ENCODE measurements around the gene SOCS3. TPM values are rescaled to one million over a fixed set of nuclear protein-coding genes. Genes with fewer than 3 reads are reported as not detected.
"Not testable (repeated sequence)": the region's sequence is repeated elsewhere in the genome, so short reads cannot be mapped to it uniquely, and the experiment has no call there.

SOCS3 gene
- polyA plus RNA-seq, 6 donors from 2014 or later = 4.7 to 29.1 (median 15.2) TPM

- peaks cover 0 to 16% (median 12%) of the 10 kb centered on the region in 7 donors for H3K9me3 Mint-ChIP-seq
These were observed 50.1 kb downstream of the SOCS3 start for GRCh38 chr17:78309659-78310255.

GRCh38 chr17:78307887-78308638, 51.8 kb downstream of the SOCS3 start:
- DNase-seq (no peak), ATAC-seq (ENCODE audit: low read depth in 2 of 2) (no peak)
- Mint-ChIP-seq H3K9me3 (peaks cover 0 to 16% (median 12%) of the 10 kb centered on the region in 7 donors), H3K27ac (peak overlapping the region in 1 of 6 donors; percentile 14), H3K4me1 (peaks cover 0 to 8% (median 3%) of the 10 kb centered on the region in 3 donors), H3K4me3 (no peak overlapping the region), H3K27me3 (peaks cover 0 to 17% (median 5%) of the 10 kb centered on the region in 3 donors), H3K36me3 (no peaks in the 10 kb centered on the region)

More at GRCh38 chr17:78309659-78310255, 50.1 kb downstream of the SOCS3 start:
- ATAC-seq (ENCODE audit: low read depth in 2 of 2); H3K4me3 Mint-ChIP-seq; H3K27ac Mint-ChIP-seq; DNase-seq; H3K36me3 Mint-ChIP-seq: not testable (repeated sequence)
- Mint-ChIP-seq H3K4me1 (peaks cover 0 to 17% (median 12%) of the 10 kb centered on the region in 3 donors), H3K27me3 (peaks cover 0 to 23% (median 8%) of the 10 kb centered on the region in 3 donors)

- Mint-ChIP-seq H3K4me1 (peaks cover 0 to 5% (median 3%) of the 10 kb centered on the region in 3 donors), H3K36me3 (no peaks in the 10 kb centered on the region), H3K4me3 (no peak overlapping the region), H3K27me3 (peaks cover 0 to 9% (median 0%) of the 10 kb centered on the region in 3 donors), H3K9me3 (peaks cover 0 to 16% (median 12%) of the 10 kb centered on the region in 7 donors), H3K27ac (no peak overlapping the region)
- ATAC-seq (ENCODE audit: low read depth in 2 of 2) (no peak), DNase-seq (no peak)
These were observed 53.0 kb downstream of the SOCS3 start for GRCh38 chr17:78306913-78307312.

Other genes starting within 250 kb of the SOCS3 start
- gene TMC6, start 231.3 kb downstream of the SOCS3 start, polyA plus RNA-seq (ENCODE audit: low read depth in 6 of 6) = 100 to 1,000 TPM in 5 of 6 donors, 10 to 100 TPM in 1; 84.9 to 170 (median 141) TPM
- gene TMC8, start 229.3 kb downstream of the SOCS3 start, polyA plus RNA-seq (ENCODE audit: low read depth in 6 of 6) = 100 to 1,000 TPM in 1 of 6 donors, 10 to 100 TPM in 5; 26.2 to 103 (median 55.2) TPM
- gene C17orf99, start 213.7 kb downstream of the SOCS3 start, polyA plus RNA-seq (ENCODE audit: low read depth in 6 of 6) = under 1 TPM in 1 of 6 donors, not detected in 5; 0.42 TPM
- gene SYNGR2, start 191.5 kb downstream of the SOCS3 start, polyA plus RNA-seq (ENCODE audit: low read depth in 6 of 6) = 100 to 1,000 TPM; 490 to 908 (median 562) TPM
- 1 to 10 TPM in 5 of 6 donors, under 1 TPM in 1; 0.91 to 3.5 (median 2.1) TPM for gene TK1, start 173.0 kb downstream of the SOCS3 start, polyA plus RNA-seq (ENCODE audit: low read depth in 6 of 6)
- gene AFMID, start 172.7 kb downstream of the SOCS3 start, polyA plus RNA-seq (ENCODE audit: low read depth in 6 of 6) = 1 to 10 TPM in 4 of 6 donors, under 1 TPM in 1, not detected in 1; 0.53 to 4.6 (median 2.1) TPM
- not detected for gene BIRC5, start 145.8 kb downstream of the SOCS3 start, polyA plus RNA-seq (ENCODE audit: low read depth in 6 of 6)
- not detected for gene TMEM235, start 128.4 kb downstream of the SOCS3 start, polyA plus RNA-seq (ENCODE audit: low read depth in 6 of 6)
- gene PGS1, start 18.6 kb upstream of the SOCS3 start, polyA plus RNA-seq (ENCODE audit: low read depth in 6 of 6) = 10 to 100 TPM; 23.9 to 50.1 (median 29.8) TPM
- under 1 TPM in 3 of 6 donors, not detected in 3; 0.09 to 0.95 (median 0.13) TPM for gene DNAH17, start 217.3 kb upstream of the SOCS3 start, polyA plus RNA-seq (ENCODE audit: low read depth in 6 of 6)